GM12878 (cell line): ENCODE results near the gene RNU2-1.

ENCODE experiments used
- EZH2 ChIP-seq: IDR thresholded peaks from 2 replicates; pipeline ENCODE4 v1.6.1; 2012; ENCODE audit warnings: low read depth, mild to moderate bottlenecking, control low read depth, inconsistent platforms, low read length, borderline replicate concordance; ENCODE audit not compliant: control insufficient read depth
- JUNB ChIP-seq: IDR thresholded peaks from 2 replicates; pipeline ENCODE4 v1.6.1; 2016; ENCODE audit warnings: antibody characterized with exemption, mild to moderate bottlenecking
- MYC ChIP-seq: IDR thresholded peaks from 2 replicates; pipeline ENCODE4 v1.6.1; 2011; ENCODE audit warnings: mild to moderate bottlenecking, low read length, moderate library complexity, inconsistent platforms; ENCODE audit not compliant: insufficient read depth, insufficient replicate concordance, insufficient read length, severe bottlenecking
- NR2C2 ChIP-seq: IDR thresholded peaks from 2 replicates; pipeline ENCODE4 v1.6.1; 2011; ENCODE audit warnings: borderline replicate concordance, low read depth; ENCODE audit not compliant: control insufficient read depth, insufficient read length
- POLR2AphosphoS2 ChIP-seq: IDR thresholded peaks from 2 replicates; pipeline ENCODE4 v1.6.1; 2011; ENCODE audit warnings: low read depth, mild to moderate bottlenecking, low read length, improper control_type of control experiment, moderate library complexity
- POLR2AphosphoS5 ChIP-seq: IDR thresholded peaks from 2 replicates; pipeline ENCODE4 v1.6.1; 2011; ENCODE audit warnings: mild to moderate bottlenecking, low read length, inconsistent platforms
- RCOR1 ChIP-seq: conservative IDR thresholded peaks from 2 replicates; pipeline ENCODE4 v1.6.1; 2012; ENCODE audit warnings: low read depth, low read length, improper control_type of control experiment
- SRF ChIP-seq, 2 experiments: IDR thresholded peaks; 2 replicates each; pipeline ENCODE4 v1.6.1; 2011; ENCODE audit warnings: low read depth in 2 of 2, low read length in 2 of 2, mild to moderate bottlenecking in 1 of 2, moderate library complexity in 1 of 2
- TCF12 ChIP-seq: IDR thresholded peaks from 2 replicates; pipeline ENCODE4 v1.6.1; 2011; ENCODE audit warnings: low read depth, mild to moderate bottlenecking, low read length
- ZNF274 ChIP-seq: IDR thresholded peaks from one replicate; pipeline ENCODE4 v1.8.0; 2011; ENCODE audit not compliant: insufficient read length, insufficient read depth
- ZNF384 ChIP-seq: IDR thresholded peaks from 2 replicates; pipeline ENCODE4 v1.6.1; 2012; ENCODE audit warnings: low read depth, mild to moderate bottlenecking, low read length, improper control_type of control experiment, borderline replicate concordance
- ZSCAN29 ChIP-seq: fragments of 450-650 bp; IDR thresholded peaks from 2 replicates; pipeline ENCODE4 v1.6.1; 2017; ENCODE audit warnings: mild to moderate bottlenecking, moderate library complexity
- TF ChIP-seq, protein P1 (sequence below), 3 experiments: IDR thresholded peaks in 2 of 3; conservative IDR thresholded peaks in 1 of 3; 2 replicates each; pipeline ENCODE4 v1.5.1; 2011; ENCODE audit warnings: low read depth in 3 of 3, low read length in 3 of 3, mild to moderate bottlenecking in 3 of 3, control low read depth in 2 of 3, moderate library complexity in 2 of 3, inconsistent platforms in 1 of 3, mixed read lengths in 1 of 3; ENCODE audit not compliant: control insufficient read depth in 2 of 3, insufficient read depth in 1 of 3; ENCODE audit errors: extremely low read depth in 1 of 3
- TF ChIP-seq, protein P2 (sequence below): IDR thresholded peaks from 2 replicates; pipeline ENCODE4 v1.6.1; 2012; ENCODE audit warnings: low read depth, low read length, improper control_type of control experiment

DNA sequence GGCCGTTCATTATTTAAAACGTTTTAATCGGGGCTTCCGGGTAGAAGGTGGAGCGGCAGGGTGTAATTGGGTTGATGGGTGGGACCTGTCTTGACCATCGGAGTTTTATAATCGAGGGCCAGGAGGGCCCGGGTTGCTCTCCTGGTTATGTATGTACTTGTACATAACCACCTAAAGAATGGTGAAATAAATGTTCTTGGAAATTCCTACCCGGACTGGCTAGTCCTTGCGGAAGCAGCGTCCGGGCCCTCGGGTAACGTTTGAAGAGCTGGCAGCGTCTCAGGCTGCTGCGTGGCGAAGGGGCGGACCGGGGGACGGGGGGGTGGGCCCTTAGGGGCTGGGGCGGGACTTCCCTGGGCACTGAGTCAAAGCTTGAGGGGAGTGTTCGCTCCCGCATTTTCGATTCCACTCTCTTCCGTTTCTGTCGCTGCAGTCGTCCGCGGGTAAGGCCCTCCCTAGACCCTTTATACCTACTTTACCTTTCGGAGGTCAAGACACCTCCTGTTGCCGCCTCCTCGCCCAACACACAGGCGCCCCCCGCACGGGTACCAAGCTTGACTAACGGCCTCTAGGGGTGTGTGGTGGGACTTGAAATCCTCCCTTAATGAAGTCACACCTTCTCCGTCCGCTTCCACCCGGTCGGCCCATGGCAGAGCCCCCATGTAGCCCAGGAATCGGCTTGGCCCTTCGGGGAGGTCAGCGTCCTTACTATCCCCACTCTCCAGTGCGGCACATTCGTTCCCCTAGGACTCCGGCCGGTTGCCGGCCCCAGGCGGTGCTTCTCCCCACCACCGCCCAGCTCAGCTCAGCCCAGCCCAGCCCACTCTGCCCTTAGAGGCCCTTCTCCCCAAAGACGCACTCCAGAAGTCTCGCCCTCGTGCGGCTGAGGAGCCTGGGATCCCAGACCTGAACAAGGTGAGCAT is 22.0 kb downstream of the RNU2-1 start, which contains the start of gene TMEM106A:
- TF ChIP-seq EZH2 = no peak
- TF ChIP-seq SRF (IDR thresholded peaks at IDR 0.05; ENCODE audit: low read depth in 2 of 2, low read length in 2 of 2) = no peak
- TF ChIP-seq, protein P1, sequence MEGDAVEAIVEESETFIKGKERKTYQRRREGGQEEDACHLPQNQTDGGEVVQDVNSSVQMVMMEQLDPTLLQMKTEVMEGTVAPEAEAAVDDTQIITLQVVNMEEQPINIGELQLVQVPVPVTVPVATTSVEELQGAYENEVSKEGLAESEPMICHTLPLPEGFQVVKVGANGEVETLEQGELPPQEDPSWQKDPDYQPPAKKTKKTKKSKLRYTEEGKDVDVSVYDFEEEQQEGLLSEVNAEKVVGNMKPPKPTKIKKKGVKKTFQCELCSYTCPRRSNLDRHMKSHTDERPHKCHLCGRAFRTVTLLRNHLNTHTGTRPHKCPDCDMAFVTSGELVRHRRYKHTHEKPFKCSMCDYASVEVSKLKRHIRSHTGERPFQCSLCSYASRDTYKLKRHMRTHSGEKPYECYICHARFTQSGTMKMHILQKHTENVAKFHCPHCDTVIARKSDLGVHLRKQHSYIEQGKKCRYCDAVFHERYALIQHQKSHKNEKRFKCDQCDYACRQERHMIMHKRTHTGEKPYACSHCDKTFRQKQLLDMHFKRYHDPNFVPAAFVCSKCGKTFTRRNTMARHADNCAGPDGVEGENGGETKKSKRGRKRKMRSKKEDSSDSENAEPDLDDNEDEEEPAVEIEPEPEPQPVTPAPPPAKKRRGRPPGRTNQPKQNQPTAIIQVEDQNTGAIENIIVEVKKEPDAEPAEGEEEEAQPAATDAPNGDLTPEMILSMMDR (IDR thresholded peaks at IDR 0.05 in 2 of 3, conservative IDR thresholded peaks at IDR 0.05 in 1 of 3; ENCODE audit: control insufficient read depth in 2 of 3, extremely low read depth in 1 of 3, insufficient read depth in 1 of 3, low read depth in 3 of 3, low read length in 3 of 3) = peak; percentile 29 to 45 (median 44); a peak in 3 of 6 replicates
- TF ChIP-seq RCOR1 = no peak
- no peak for TF ChIP-seq TCF12
- no peak for TF ChIP-seq NR2C2
- TF ChIP-seq ZNF384 = no peak
- TF ChIP-seq, protein P2, sequence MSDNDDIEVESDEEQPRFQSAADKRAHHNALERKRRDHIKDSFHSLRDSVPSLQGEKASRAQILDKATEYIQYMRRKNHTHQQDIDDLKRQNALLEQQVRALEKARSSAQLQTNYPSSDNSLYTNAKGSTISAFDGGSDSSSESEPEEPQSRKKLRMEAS = peak; percentile 61; the same call in 1 of the 2 replicates
- TF ChIP-seq ZNF274 = no peak
- no peak for TF ChIP-seq ZSCAN29
- peak; percentile 90 for TF ChIP-seq POLR2AphosphoS5
- peak; percentile 87 for TF ChIP-seq POLR2AphosphoS2
- no peak for TF ChIP-seq JUNB
- no peak for TF ChIP-seq MYC
